ENCODE measurements around the gene L3MBTL4.

DNA sequence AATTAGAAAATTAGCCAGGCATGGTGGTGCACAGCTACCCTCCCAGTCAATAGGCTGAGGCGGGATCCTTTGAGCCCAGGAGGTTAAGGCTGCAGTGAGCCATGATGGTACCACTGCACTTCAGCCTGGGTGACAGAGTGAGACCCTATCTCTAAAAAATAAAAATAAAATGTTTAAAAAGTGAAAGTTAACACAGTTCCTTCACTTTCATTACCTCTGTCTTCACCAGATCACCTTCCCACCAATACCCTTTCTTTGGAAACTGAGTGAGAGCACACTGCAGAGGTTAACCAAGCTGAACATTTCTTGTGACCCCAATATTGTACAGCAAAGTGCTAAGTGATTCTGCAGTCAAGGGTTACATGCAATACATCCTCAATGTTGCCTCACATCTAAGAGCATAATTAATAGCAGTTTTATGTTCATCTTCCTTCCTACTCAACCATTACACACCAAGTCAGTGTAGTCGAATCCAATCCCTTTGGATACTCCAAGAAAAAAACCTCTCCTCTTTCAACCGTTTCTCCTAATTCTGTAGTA, 1.7 kb downstream of the L3MBTL4 start:
- TF ChIP-seq, protein P1, sequence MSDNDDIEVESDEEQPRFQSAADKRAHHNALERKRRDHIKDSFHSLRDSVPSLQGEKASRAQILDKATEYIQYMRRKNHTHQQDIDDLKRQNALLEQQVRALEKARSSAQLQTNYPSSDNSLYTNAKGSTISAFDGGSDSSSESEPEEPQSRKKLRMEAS (IDR thresholded peaks at IDR 0.05): no peak
- TF ChIP-seq TCF12 (IDR thresholded peaks at IDR 0.05; ENCODE audit: low read depth) (no peak), YY1 (IDR thresholded peaks at IDR 0.05; ENCODE audit: low read depth) (no peak), CREB1 (IDR thresholded peaks at IDR 0.05; ENCODE audit: low read depth) (no peak), FOXM1 (IDR thresholded peaks at IDR 0.05; ENCODE audit: borderline replicate concordance, low read depth) (no peak), ZBTB7A (IDR thresholded peaks at IDR 0.05; ENCODE audit: low read depth) (no peak), CEBPB (IDR thresholded peaks at IDR 0.05) (no peak), TAF1 (IDR thresholded peaks at IDR 0.05; ENCODE audit: low read depth) (no peak), RAD21 (IDR thresholded peaks at IDR 0.05; ENCODE audit: low read depth) (no peak), EP300 (IDR thresholded peaks at IDR 0.05; ENCODE audit: borderline replicate concordance) (no peak)
- TF ChIP-seq, protein P2, sequence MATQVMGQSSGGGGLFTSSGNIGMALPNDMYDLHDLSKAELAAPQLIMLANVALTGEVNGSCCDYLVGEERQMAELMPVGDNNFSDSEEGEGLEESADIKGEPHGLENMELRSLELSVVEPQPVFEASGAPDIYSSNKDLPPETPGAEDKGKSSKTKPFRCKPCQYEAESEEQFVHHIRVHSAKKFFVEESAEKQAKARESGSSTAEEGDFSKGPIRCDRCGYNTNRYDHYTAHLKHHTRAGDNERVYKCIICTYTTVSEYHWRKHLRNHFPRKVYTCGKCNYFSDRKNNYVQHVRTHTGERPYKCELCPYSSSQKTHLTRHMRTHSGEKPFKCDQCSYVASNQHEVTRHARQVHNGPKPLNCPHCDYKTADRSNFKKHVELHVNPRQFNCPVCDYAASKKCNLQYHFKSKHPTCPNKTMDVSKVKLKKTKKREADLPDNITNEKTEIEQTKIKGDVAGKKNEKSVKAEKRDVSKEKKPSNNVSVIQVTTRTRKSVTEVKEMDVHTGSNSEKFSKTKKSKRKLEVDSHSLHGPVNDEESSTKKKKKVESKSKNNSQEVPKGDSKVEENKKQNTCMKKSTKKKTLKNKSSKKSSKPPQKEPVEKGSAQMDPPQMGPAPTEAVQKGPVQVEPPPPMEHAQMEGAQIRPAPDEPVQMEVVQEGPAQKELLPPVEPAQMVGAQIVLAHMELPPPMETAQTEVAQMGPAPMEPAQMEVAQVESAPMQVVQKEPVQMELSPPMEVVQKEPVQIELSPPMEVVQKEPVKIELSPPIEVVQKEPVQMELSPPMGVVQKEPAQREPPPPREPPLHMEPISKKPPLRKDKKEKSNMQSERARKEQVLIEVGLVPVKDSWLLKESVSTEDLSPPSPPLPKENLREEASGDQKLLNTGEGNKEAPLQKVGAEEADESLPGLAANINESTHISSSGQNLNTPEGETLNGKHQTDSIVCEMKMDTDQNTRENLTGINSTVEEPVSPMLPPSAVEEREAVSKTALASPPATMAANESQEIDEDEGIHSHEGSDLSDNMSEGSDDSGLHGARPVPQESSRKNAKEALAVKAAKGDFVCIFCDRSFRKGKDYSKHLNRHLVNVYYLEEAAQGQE (IDR thresholded peaks at IDR 0.05; ENCODE audit: low read depth): no peak
